IPS-18c (cell line): ENCODE measurements around the gene ATP1A4.

Source experiments
- H3K4me3 ChIP-seq: 2 replicates; pipeline ENCODE4 v1.7.0; 2013; ENCODE audit warnings: low read depth, mild to moderate bottlenecking, low read length, moderate library complexity; ENCODE audit not compliant: insufficient read depth
- H3K9me3 ChIP-seq: one replicate; pipeline ENCODE4 v1.6.1; 2013; ENCODE audit warnings: mild to moderate bottlenecking, low read length, moderate library complexity; ENCODE audit not compliant: control insufficient read depth, insufficient read depth

ATP1A4 gene

GRCh38 chr1:160225345-160225744 lies 73.9 kb downstream of the ATP1A4 start:
- no peak overlapping the region for H3K4me3 ChIP-seq
- no peaks in the 10 kb centered on the region for H3K9me3 ChIP-seq

GRCh38 chr1:160226623-160227022 lies 75.2 kb downstream of the ATP1A4 start:
- Histone ChIP-seq H3K9me3 (no peaks in the 10 kb centered on the region), H3K4me3 (no peak overlapping the region)

GRCh38 chr1:160227034-160227433 lies 75.6 kb downstream of the ATP1A4 start:
- no peaks in the 10 kb centered on the region for H3K9me3 ChIP-seq
- H3K4me3 ChIP-seq, result no peak overlapping the region

GRCh38 chr1:160227561-160227960 lies 76.2 kb downstream of the ATP1A4 start:
- no peaks in the 10 kb centered on the region for H3K9me3 ChIP-seq
- H3K4me3 ChIP-seq, result no peak overlapping the region

GRCh38 chr1:160228431-160228830 lies 77.0 kb downstream of the ATP1A4 start:
- no peak overlapping the region for H3K4me3 ChIP-seq
- H3K9me3 ChIP-seq, result no peaks in the 10 kb centered on the region

GRCh38 chr1:160232911-160233310 lies 81.5 kb downstream of the ATP1A4 start:
- H3K9me3 ChIP-seq, result no peaks in the 10 kb centered on the region
- H3K4me3 ChIP-seq, result no peak overlapping the region
